Stomach (tissue), 9 donors: Measurements from ENCODE around the gene DNAL4. TPM values are rescaled to one million over a fixed set of nuclear protein-coding genes. Genes with fewer than 3 reads are reported as not detected.

Source experiments
- DNase-seq, 2 donors: peaks; one replicate each; pipeline versions ENCODE4 v3.0.0 to v3.0.0-alpha.2; 2013 to 2019
- H3K27ac ChIP-seq, 5 donors: fragments of 200-600 bp in 4 of 5; sonication (generic) in 4 of 5; one replicate each; pipeline ENCODE4 v1.5.1; 2013 to 2019; ENCODE audit warnings: mild to moderate bottlenecking in 1 of 5, moderate library complexity in 1 of 5
- H3K27me3 ChIP-seq, 3 donors: fragments of 200-600 bp; sonication (generic); one replicate each; pipeline ENCODE4 v1.5.1; 2017 to 2019; ENCODE audit warnings: mixed run types in 1 of 3
- H3K36me3 ChIP-seq, 4 donors: fragments of 200-600 bp; sonication (generic); 1 replicate in 3 of 4; 2 replicates in 1 of 4; pipeline ENCODE4 v1.5.1; 2016 to 2019
- H3K4me1 ChIP-seq, 4 donors: fragments of 200-600 bp; sonication (generic); one replicate each; pipeline ENCODE4 v1.5.1; 2016 to 2019
- H3K4me3 ChIP-seq, 4 donors: fragments of 200-600 bp; sonication (generic) in 3 of 4; one replicate each; pipeline ENCODE4 v1.5.1; 2016 to 2019; ENCODE audit warnings: mild to moderate bottlenecking in 1 of 4
- H3K9me3 ChIP-seq, 4 donors: fragments of 200-600 bp; sonication (generic); one replicate each; pipeline ENCODE4 v1.5.1; 2016 to 2019
- POLR2A ChIP-seq, 4 donors: fragments of 450-650 bp; IDR thresholded peaks; one replicate each; pipeline ENCODE4 v1.6.1; 2016; ENCODE audit warnings: antibody characterized with exemption in 4 of 4, control low read depth in 2 of 4, mild to moderate bottlenecking in 1 of 4, moderate library complexity in 1 of 4
- POLR2AphosphoS5 ChIP-seq, 3 donors: sonication (generic); formaldehyde crosslinking; IDR thresholded peaks; one replicate each; pipeline ENCODE4 v1.6.1; 2016; ENCODE audit warnings: antibody characterized with exemption in 3 of 3
- WGBS, 5 donors: extraction: QIAGEN DNeasy Blood & Tissue Kit in 3 of 5; methylation state at CpG; one replicate each; pipeline versions ENCODE4 v1.1.5 to v1.1.7; 2013 to 2018; 5-methylcytosine and 5-hydroxymethylcytosine counted together
- intact Hi-C: fragments of 100-400 bp; cut with DNase I; formaldehyde crosslinking; loops from one replicate; pipeline ENCODE4 v1.15.1; 2023; ENCODE audit warnings: low total_unique reads
- polyA plus RNA-seq, 3 donors: library from polyadenylated mRNA; stranded (reverse); fragments of 200-250 nt; gene quantifications; one replicate each; pipeline ENCODE4 v1.2.3, GENCODE V29; 2013
- small RNA-seq, 4 donors: library from RNA; depleted of rRNA; stranded (forward); fragments of <200 nt; gene quantifications; one replicate each; pipeline ENCODE3, GENCODE V24; 2016
- total RNA-seq, 5 donors: library from RNA; depleted of rRNA; stranded (reverse); fragments of >200 nt; gene quantifications; one replicate each; pipeline versions ENCODE4 v1.1.0 to v1.2.3, GENCODE V29; 2014 to 2016
- TF ChIP-seq, protein P1 (sequence below), 7 experiments: fragments of 450-650 bp in 4 of 7; fragments of 200-600 bp in 3 of 7; sonication (generic) in 3 of 7; IDR thresholded peaks; one replicate each; pipeline ENCODE4 v1.5.1; 2016 to 2019; ENCODE audit warnings: antibody characterized with exemption in 7 of 7, control low read depth in 2 of 7, mild to moderate bottlenecking in 1 of 7
- donor health status: healthy with polysubstance abuse.
- donor health status: Bipolar disorder and iron deficiency.
- donor health status: healthy.

The DNAL4 gene
- total and polyA plus RNA-seq, 8 donors: 0.58 to 33.0 (median 15.9) TPM

DNA sequence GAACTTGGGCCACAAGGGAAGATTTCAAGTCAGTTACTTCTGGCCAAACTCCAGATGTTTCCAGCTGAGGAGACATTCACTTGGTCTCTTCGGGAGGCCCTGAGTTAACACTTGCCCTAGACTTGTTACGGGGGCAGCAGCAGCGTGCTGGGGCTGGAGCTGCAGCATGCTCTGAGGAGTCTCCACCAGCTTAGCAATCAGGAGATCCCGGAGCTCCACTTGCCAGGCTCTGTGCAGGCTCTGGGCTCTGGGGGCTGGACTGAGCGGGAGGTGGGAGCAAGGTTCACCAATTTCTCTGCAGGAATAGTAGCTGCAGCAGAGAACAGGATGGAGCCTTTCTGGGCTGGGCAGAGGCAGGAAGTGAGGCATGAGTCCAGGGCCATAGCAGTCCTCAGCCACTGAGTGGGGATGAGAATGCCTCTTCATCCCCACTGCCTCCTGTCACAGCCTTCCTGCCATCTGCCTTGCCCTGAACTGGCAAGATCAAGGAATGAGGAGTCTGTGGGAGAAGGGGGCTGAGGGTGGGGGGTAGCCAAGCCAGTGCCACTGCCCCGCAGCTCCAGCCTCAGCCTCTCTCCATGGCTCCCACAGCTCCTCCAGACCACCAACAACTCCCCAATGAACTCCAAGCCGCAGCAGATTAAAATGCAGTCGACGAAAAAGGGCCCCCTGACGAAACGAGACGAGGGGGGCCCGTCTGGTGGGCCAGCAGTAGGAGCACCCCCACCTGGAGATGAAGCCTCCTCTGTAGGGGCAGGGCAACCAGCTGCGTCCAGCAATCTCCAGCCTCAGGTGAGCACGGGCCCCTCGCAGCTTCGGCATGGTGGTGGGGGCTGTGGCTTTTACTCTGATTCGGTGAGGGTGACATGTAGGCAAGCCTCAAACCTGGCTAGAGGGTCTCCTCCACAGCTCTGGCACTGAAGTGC is 64.8 kb downstream of the DNAL4 start:
- intact Hi-C loops: no loop called here
- TF ChIP-seq POLR2A (IDR thresholded peaks at IDR 0.05) (no peak), POLR2AphosphoS5 (IDR thresholded peaks at IDR 0.05) (no peak)
- TF ChIP-seq, protein P1, sequence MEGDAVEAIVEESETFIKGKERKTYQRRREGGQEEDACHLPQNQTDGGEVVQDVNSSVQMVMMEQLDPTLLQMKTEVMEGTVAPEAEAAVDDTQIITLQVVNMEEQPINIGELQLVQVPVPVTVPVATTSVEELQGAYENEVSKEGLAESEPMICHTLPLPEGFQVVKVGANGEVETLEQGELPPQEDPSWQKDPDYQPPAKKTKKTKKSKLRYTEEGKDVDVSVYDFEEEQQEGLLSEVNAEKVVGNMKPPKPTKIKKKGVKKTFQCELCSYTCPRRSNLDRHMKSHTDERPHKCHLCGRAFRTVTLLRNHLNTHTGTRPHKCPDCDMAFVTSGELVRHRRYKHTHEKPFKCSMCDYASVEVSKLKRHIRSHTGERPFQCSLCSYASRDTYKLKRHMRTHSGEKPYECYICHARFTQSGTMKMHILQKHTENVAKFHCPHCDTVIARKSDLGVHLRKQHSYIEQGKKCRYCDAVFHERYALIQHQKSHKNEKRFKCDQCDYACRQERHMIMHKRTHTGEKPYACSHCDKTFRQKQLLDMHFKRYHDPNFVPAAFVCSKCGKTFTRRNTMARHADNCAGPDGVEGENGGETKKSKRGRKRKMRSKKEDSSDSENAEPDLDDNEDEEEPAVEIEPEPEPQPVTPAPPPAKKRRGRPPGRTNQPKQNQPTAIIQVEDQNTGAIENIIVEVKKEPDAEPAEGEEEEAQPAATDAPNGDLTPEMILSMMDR (IDR thresholded peaks at IDR 0.05): no peak
- peaks cover 28 to 31% (median 29%) of the 10 kb centered on the region in 4 donors for H3K4me1 ChIP-seq
- no peak overlapping the region for H3K27ac ChIP-seq
- WGBS, 5 donors: 91 to 95% (median 92%) methylated on average over 17 to 18 of the region's 18 CpGs
- no peaks in the 10 kb centered on the region for H3K27me3 ChIP-seq
- DNase-seq: no peak
- H3K36me3 ChIP-seq: peaks cover 73 to 95% (median 85%) of the 10 kb centered on the region in 4 donors
- no peaks in the 10 kb centered on the region for H3K9me3 ChIP-seq
- no peak overlapping the region for H3K4me3 ChIP-seq

Small RNA genes within 50 kb of the gene (small RNA-seq; reads per million reads assigned to genes)
- gene AL021707.8: 0 reads per million in 4 donors

Other genes starting within 250 kb of the DNAL4 start
- 10 to 100 TPM in 1 of 5 donors, not detected in 4; 10.1 TPM for gene DMC1, start 224.0 kb downstream of the DNAL4 start, total RNA-seq
- under 1 TPM; 0.37 to 0.46 (median 0.45) TPM for gene DMC1, start 224.0 kb downstream of the DNAL4 start, polyA plus RNA-seq
- 10 to 100 TPM in 1 of 5 donors, 1 to 10 TPM in 2, under 1 TPM in 2; under 0.01 to 39.1 (median 1.2) TPM for gene FAM227A, start 137.8 kb downstream of the DNAL4 start, total RNA-seq
- 1 to 10 TPM in 1 of 3 donors, under 1 TPM in 2; 0.23 to 2.0 (median 0.44) TPM for gene FAM227A, start 137.8 kb downstream of the DNAL4 start, polyA plus RNA-seq
- 10 to 100 TPM in 2 of 5 donors, 1 to 10 TPM in 3; 1.8 to 38.4 (median 9.9) TPM for gene CBY1, start 137.5 kb downstream of the DNAL4 start, total RNA-seq
- 10 to 100 TPM; 40.9 to 43.6 (median 41.3) TPM for gene CBY1, start 137.5 kb downstream of the DNAL4 start, polyA plus RNA-seq
- gene TOMM22, start 112.2 kb downstream of the DNAL4 start, total RNA-seq: 10 to 100 TPM; 22.6 to 66.5 (median 26.1) TPM
- gene TOMM22, start 112.2 kb downstream of the DNAL4 start, polyA plus RNA-seq: 10 to 100 TPM; 31.5 to 58.2 (median 43.3) TPM
- gene JOSD1, start 93.2 kb downstream of the DNAL4 start, total RNA-seq: 10 to 100 TPM; 21.0 to 66.1 (median 35.7) TPM
- 10 to 100 TPM; 17.9 to 45.1 (median 20.8) TPM for gene JOSD1, start 93.2 kb downstream of the DNAL4 start, polyA plus RNA-seq
- gene GTPBP1, start 88.2 kb downstream of the DNAL4 start, total RNA-seq: 100 to 1,000 TPM in 1 of 5 donors, 10 to 100 TPM in 4; 23.8 to 199 (median 41.6) TPM
- gene GTPBP1, start 88.2 kb downstream of the DNAL4 start, polyA plus RNA-seq: 10 to 100 TPM in 2 of 3 donors, 1 to 10 TPM in 1; 9.2 to 18.6 (median 11.0) TPM
- gene SUN2, start 38.1 kb downstream of the DNAL4 start, total RNA-seq: 100 to 1,000 TPM; 108 to 387 (median 142) TPM
- gene SUN2, start 38.1 kb downstream of the DNAL4 start, polyA plus RNA-seq: 10 to 100 TPM; 25.3 to 51.8 (median 26.4) TPM
- 10 to 100 TPM in 2 of 5 donors, 1 to 10 TPM in 3; 1.2 to 19.6 (median 4.1) TPM for gene NPTXR, start 49.9 kb upstream of the DNAL4 start, total RNA-seq
- 1 to 10 TPM in 2 of 3 donors, under 1 TPM in 1; 0.46 to 2.4 (median 2.2) TPM for gene NPTXR, start 49.9 kb upstream of the DNAL4 start, polyA plus RNA-seq
- gene CBX6, start 78.1 kb upstream of the DNAL4 start, total RNA-seq: 10 to 100 TPM; 15.4 to 46.0 (median 32.9) TPM
- 10 to 100 TPM in 2 of 3 donors, 1 to 10 TPM in 1; 8.9 to 20.3 (median 14.6) TPM for gene CBX6, start 78.1 kb upstream of the DNAL4 start, polyA plus RNA-seq
- 1 to 10 TPM in 2 of 5 donors, not detected in 3; 1.8 to 3.3 TPM for gene APOBEC3A, start 163.5 kb upstream of the DNAL4 start, total RNA-seq
- gene APOBEC3A, start 163.5 kb upstream of the DNAL4 start, polyA plus RNA-seq: 1 to 10 TPM in 2 of 3 donors, not detected in 1; 1.2 to 1.9 TPM
- 1 to 10 TPM in 2 of 5 donors, not detected in 3; 1.1 to 4.8 TPM for gene APOBEC3B, start 188.2 kb upstream of the DNAL4 start, total RNA-seq
- gene APOBEC3B, start 188.2 kb upstream of the DNAL4 start, polyA plus RNA-seq: 1 to 10 TPM; 1.7 to 8.7 (median 3.8) TPM
- gene APOBEC3C, start 220.1 kb upstream of the DNAL4 start, total RNA-seq: 10 to 100 TPM in 1 of 5 donors, 1 to 10 TPM in 4; 1.2 to 11.6 (median 2.0) TPM
- gene APOBEC3C, start 220.1 kb upstream of the DNAL4 start, polyA plus RNA-seq: 10 to 100 TPM; 12.1 to 15.4 (median 14.9) TPM
- 1 to 10 TPM in 3 of 5 donors, under 1 TPM in 1, not detected in 1; 0.29 to 5.3 (median 2.4) TPM for gene APOBEC3D, start 227.0 kb upstream of the DNAL4 start, total RNA-seq
- 1 to 10 TPM; 1.3 to 3.3 (median 2.9) TPM for gene APOBEC3D, start 227.0 kb upstream of the DNAL4 start, polyA plus RNA-seq
- gene APOBEC3F, start 246.7 kb upstream of the DNAL4 start, total RNA-seq: 1 to 10 TPM in 3 of 5 donors, under 1 TPM in 1, not detected in 1; 0.89 to 4.1 (median 2.3) TPM
- gene APOBEC3F, start 246.7 kb upstream of the DNAL4 start, polyA plus RNA-seq: 1 to 10 TPM; 4.1 to 8.2 (median 4.6) TPM